Measurements from ENCODE around the gene ARHGAP1.

DNA sequence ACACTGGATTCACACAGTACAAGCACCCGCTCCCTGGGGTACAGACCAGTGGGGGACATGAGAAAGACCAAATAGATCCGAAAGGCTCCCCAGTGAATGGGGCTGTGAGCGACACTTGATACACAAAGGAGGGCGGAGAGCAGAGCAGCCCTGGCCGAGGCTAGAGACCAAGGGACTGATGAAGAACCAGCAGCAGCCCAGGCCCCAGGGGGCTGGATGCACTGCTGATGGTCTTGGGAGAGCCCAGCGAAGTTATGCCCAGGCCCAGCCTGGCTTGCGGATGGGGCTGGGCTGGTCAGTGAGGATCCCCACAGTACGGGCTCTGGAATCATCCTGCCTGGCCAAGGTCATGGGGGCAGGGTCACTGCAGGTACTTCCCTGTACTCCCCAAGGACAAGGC, 23.2 kb downstream of the ARHGAP1 start:
- TF ChIP-seq KAT8 (IDR thresholded peaks at IDR 0.05; ENCODE audit: low read depth) (no peak), ESRRA (IDR thresholded peaks at IDR 0.05; ENCODE audit: borderline replicate concordance, low read depth) (no peak), NR3C1 (CRISPR knock-in tag; IDR thresholded peaks at IDR 0.05) (no peak), SETDB1 (IDR thresholded peaks at IDR 0.05; ENCODE audit: low read length) (no peak), CHCHD3 (CRISPR knock-in tag; IDR thresholded peaks at IDR 0.05) (no peak), ARNT (IDR thresholded peaks at IDR 0.05) (no peak)
- TF ChIP-seq, protein P1, sequence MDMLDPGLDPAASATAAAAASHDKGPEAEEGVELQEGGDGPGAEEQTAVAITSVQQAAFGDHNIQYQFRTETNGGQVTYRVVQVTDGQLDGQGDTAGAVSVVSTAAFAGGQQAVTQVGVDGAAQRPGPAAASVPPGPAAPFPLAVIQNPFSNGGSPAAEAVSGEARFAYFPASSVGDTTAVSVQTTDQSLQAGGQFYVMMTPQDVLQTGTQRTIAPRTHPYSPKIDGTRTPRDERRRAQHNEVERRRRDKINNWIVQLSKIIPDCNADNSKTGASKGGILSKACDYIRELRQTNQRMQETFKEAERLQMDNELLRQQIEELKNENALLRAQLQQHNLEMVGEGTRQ (CRISPR knock-in tag; IDR thresholded peaks at IDR 0.05), result no peak
- TF ChIP-seq, protein P2, sequence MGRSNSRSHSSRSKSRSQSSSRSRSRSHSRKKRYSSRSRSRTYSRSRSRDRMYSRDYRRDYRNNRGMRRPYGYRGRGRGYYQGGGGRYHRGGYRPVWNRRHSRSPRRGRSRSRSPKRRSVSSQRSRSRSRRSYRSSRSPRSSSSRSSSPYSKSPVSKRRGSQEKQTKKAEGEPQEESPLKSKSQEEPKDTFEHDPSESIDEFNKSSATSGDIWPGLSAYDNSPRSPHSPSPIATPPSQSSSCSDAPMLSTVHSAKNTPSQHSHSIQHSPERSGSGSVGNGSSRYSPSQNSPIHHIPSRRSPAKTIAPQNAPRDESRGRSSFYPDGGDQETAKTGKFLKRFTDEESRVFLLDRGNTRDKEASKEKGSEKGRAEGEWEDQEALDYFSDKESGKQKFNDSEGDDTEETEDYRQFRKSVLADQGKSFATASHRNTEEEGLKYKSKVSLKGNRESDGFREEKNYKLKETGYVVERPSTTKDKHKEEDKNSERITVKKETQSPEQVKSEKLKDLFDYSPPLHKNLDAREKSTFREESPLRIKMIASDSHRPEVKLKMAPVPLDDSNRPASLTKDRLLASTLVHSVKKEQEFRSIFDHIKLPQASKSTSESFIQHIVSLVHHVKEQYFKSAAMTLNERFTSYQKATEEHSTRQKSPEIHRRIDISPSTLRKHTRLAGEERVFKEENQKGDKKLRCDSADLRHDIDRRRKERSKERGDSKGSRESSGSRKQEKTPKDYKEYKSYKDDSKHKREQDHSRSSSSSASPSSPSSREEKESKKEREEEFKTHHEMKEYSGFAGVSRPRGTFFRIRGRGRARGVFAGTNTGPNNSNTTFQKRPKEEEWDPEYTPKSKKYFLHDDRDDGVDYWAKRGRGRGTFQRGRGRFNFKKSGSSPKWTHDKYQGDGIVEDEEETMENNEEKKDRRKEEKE (IDR thresholded peaks at IDR 0.05; ENCODE audit: borderline replicate concordance in 1 of 2, control insufficient read depth in 1 of 2, low read depth in 2 of 2, low read length in 1 of 2), result no peak
- TF ChIP-seq, protein P3, sequence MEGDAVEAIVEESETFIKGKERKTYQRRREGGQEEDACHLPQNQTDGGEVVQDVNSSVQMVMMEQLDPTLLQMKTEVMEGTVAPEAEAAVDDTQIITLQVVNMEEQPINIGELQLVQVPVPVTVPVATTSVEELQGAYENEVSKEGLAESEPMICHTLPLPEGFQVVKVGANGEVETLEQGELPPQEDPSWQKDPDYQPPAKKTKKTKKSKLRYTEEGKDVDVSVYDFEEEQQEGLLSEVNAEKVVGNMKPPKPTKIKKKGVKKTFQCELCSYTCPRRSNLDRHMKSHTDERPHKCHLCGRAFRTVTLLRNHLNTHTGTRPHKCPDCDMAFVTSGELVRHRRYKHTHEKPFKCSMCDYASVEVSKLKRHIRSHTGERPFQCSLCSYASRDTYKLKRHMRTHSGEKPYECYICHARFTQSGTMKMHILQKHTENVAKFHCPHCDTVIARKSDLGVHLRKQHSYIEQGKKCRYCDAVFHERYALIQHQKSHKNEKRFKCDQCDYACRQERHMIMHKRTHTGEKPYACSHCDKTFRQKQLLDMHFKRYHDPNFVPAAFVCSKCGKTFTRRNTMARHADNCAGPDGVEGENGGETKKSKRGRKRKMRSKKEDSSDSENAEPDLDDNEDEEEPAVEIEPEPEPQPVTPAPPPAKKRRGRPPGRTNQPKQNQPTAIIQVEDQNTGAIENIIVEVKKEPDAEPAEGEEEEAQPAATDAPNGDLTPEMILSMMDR (IDR thresholded peaks at IDR 0.05 in 2 of 3, conservative IDR thresholded peaks at IDR 0.05 in 1 of 3; ENCODE audit: insufficient read depth in 2 of 3, low read depth in 1 of 3, low read length in 3 of 3), result no peak
